ENCODE results near the gene PEX11B.

- TF ChIP-seq CTCF (IDR thresholded peaks at IDR 0.05) (peak; percentile 67 to 77 (median 74)), POLR2A (IDR thresholded peaks at IDR 0.05) (peak; percentile 98)
These were observed 8.8 kb upstream of the PEX11B start, which contains the start of gene RBM8A for GRCh38 chr1:145927063-145927886.
